GM19395 (cell line): Measurements from ENCODE around the gene C1orf87.

ENCODE experiments used
- ATAC-seq: cut with Tn5 transposase; IDR thresholded peaks from one replicate; pipeline ENCODE4 v1.9.1; 2021; ENCODE audit warnings: mild to moderate bottlenecking, moderate library complexity; ENCODE audit not compliant: unreplicated experiment

C1orf87 gene, protein sequence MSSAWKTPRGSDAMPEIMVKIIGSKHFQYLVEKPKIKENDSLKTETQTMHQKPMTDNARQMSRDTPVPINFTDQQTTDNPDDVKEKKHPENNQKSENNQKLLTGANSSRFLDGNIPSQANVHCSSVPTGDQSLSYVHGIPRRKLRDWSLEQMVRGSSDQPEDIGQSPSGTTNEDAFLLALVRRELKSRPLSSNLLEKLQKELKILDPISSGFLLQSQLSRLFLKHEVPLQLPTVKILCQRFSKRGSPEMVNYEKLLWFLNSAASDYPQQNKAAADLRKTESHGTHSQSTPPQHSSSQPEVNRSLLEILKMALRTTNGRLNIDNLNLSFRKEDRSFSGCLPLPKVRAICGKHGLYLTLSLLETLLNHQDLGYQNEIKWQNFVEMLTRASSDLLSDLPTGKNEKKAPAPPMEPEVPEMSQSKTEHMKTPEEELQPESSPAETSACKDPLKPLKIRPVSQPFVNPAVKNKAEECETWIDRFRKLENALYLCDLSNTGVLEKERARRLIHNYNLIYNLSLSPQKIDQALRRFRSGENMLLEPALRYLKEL

DNA sequence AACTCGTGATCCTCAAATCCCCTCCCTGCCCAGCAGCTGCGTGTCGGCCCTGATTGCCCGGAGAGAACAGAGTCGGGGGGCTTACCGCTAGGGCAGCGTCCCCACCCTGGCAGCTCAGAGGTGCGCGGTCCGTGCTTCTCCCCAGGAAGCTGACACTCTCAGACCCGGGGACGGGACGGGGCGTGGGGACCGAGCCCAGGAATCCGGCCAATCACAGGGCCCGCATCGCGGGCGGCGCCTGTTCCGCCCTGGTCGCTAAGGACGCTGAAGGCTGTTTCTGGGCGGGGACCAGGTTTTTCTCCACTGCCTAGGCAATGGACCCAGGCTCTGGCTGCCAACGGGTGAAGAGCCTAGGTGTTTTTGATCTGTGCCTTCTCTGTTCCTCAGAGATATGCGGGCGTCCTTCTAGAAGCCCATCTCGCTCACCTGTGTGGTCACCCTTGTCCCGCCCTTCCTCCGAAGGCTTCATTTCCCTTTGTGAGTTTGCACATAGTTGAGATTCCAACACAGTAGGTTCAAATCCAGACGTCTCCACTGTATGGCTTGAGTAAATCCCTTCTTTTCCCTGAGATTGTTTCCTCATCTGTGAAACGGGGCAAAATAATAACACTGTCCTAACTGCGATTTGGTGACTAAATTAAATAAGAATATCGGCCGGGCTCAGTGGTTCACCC, at the start of gene C1orf87:
C1orf87 (minus strand) TSS at position 166 of the 674 bp plus-strand sequence. CDS start 1,127 bp downstream, outside the sequence.
- no peak for ATAC-seq

DNA sequence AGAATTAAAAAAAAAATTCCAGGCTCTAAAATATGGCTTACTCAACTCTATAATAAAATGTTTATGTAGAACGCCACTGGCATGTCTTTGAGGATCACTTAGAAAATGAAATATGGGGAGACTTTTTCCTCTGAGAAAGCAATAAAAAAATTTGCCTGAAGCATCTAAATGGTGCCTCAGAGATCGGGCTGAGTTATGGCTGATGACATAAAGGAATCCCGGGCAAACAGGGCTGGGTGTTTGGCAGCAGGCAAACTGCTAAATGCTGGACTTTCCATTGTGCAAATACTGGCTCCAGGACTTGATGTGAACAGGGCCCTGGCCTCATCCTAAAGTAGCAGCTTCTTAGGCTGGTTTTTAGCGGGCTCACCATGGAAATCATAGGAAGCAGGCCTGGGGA, 44.5 kb upstream of the C1orf87 start:
- ATAC-seq: no peak

GRCh38 chr1:60114745-60115318, 41.3 kb upstream of the C1orf87 start:
- no peak for ATAC-seq

DNA sequence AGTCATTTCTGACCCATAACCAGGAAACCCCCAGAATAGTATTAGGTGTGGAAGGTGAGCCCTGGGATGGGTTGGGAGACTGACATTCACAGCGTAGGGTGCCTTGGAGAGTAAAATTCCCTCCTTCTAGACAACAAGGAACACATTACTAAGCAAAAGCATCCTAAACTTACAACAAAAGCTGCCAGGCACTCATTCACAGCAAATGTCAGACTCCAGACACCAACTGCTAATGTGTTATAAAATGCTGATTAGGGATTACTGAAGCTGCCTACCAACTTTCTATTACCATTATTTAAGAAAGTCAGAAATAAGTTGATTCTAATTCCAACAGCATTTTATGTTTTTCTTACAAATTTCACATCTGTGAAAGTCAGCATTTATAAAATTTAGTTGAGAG, 40.0 kb upstream of the C1orf87 start:
- no peak for ATAC-seq

- ATAC-seq: no peak
These were observed 39.5 kb upstream of the C1orf87 start for GRCh38 chr1:60113028-60113427.

DNA sequence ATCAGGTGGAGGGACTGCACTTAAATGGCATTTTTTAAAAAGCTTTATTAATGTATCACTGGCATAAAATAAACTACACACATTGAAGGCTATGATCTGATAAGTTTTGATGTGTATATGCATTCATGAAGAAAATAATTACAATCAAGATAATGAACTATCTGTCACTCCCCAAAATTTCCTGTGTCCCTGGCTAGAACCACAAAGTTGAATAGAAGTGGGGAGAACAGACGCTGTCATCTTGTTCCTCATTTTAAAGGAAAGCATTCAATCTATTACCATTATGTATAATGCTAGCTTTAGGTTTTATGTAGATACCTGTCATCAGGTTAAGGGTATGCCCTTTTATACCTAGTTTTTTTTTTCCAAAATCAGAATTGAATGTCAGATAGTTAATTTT, 38.1 kb upstream of the C1orf87 start:
- no peak for ATAC-seq

DNA sequence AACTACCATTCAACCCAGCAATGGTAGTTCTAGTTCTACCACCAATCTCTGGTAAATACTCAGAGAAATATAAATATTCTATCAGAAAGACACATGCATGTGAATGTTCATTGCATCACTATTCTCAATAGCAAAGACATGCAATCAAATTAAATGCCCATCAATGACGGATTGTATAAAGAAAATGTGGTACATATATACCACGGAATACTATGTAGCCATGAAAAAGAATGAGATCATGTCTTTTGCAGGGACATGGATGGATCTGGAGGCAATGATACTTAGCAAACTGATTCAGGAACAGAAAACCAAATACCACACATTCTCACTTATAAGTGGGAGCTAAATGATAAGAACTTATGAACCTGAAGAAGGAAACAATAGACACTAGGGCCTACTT, 37.5 kb upstream of the C1orf87 start:
- ATAC-seq: no peak

DNA sequence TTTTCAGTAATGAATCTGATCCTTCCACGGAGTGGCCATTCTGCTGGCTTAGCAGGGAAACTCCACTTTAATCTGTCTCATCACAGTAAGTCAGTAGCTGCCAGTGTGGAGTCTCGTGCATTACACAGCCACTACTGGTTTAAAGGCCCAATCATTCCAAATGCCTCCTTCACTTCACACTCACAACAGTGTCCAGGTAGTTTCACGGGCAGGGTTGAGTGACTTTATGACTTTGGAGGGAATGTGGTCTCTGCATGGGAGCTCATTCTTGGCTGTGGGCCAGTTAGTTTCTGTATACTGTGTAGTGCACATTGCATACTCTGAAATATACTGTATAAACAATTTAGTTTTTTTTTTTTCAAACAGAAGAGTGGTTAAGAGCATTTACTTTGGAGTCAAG, 34.6 kb upstream of the C1orf87 start:
- no peak for ATAC-seq

GRCh38 chr1:60103186-60103585, 29.6 kb upstream of the C1orf87 start:
- no peak for ATAC-seq

DNA sequence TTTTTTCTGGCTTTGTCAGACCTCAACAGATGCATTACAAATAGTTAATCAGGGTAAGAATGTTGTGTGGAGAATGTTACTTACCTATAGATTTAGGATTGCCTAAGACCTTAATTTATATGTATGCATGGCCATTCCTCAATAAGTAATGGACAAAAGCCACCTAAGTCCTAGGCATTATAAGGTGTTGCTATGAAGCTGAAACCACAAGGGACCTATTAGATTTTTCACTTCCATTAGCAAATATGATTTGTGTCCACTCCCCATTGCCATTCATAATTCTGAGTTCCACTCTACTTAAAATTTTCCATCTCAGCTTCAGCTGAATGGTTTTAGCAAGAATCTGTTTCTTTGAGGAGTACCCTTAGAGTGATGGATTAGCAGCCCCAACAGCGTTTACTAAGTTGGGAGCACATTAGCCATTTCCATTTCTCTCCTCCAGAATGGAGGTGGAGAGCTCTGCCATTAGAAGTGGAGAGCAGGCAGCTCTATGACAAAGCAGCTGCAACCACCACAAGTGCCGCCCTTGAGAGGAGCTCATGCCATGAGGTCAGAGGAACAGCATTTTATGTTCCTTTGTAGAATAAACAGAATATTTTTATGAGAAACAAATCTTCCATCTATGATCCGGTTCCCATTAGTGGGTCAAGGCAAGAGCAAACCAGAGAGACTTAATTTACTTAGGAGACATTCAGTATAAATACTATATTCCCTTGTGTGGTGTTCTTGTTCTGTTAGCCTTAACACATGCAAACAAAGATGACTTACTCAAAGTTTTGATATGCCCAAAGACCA, 28.9 kb upstream of the C1orf87 start:
- ATAC-seq: no peak

DNA sequence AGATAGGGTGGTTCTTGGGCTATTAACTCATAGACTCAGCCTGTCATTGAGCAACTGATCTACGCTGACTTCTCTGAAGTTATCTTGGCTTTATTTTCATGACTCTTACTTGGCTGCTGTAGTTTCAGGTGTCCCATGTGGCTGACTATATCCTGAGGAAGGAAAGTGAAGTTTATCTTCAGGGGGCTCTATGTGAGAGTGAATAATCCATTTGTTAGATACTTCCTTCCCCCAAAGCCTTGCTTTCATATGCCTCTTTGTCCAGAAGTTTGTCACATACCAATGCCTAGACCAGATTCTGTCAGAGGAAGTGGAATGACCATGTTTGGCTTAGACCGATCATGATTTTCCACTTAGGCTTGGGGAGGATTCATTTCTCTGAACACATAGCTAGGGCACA, 27.9 kb upstream of the C1orf87 start:
- ATAC-seq: no peak

DNA sequence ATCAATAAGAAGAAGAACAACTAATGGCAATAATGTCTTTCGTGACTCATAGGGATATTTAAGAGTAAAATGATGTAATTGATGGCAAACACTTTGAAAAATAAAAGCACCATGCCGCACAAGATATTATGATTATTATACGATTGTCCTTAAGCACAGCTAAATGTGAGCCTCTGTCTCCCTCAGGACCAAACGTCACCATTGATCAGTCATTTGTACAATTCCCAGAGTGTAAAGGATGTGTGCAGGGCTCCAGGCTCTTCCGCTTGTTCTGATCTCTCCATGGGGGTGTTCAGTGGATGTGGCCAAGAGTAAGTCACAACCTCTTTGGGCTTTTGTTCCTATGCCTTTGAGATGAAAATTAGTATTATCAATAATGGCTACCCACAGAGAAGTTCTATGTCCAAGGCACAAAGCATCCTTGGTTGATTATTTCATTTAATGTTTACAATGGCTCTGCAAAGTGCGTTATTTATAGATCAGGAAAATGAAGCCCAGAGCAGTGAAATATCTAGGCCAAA, 17.7 kb upstream of the C1orf87 start:
- no peak for ATAC-seq

DNA sequence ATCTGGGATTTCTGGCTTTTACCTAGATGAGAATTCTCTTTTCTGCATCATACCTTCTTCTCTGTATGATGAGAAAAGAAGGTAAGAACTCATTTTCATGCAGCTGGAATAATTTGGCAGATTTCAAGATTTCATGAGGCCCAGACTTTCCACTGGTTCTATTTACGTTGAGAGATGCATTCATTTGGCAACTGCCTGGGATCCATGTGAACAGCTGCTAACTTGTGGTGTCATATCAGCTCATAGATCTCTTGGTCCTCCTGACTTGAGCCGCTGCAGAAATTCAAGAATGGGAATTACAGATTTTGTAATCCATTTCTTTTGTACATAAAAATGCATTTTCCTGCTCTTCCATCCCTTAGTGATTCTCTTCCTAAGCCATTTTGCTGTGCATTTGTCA, 17.1 kb upstream of the C1orf87 start:
- no peak for ATAC-seq

- no peak for ATAC-seq
These were observed 15.1 kb upstream of the C1orf87 start for GRCh38 chr1:60088620-60089155.

DNA sequence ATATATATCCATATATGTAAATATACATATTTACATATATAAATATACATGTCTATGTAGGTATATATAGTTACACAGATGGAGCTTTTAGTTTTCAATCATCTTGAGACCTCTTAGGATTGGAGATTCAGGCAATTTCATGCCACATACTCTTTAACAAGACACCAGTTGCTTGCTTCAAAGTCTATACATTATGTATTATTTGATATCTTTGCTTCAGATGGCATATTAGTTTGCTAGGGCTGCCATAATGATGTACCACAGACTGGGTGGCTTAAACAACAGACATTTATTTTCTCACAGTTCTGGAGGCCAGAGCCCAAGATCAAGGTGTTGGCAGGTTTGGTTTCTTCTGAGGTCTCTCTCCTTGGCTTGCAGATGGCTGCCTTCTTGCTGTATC, 14.1 kb upstream of the C1orf87 start:
- ATAC-seq: no peak

GRCh38 chr1:60078182-60078581, 4.6 kb upstream of the C1orf87 start:
- ATAC-seq: no peak

GRCh38 chr1:60071296-60071695, 2.3 kb downstream of the C1orf87 start:
- no peak for ATAC-seq

GRCh38 chr1:60069691-60070090, 3.9 kb downstream of the C1orf87 start:
- ATAC-seq: no peak

DNA sequence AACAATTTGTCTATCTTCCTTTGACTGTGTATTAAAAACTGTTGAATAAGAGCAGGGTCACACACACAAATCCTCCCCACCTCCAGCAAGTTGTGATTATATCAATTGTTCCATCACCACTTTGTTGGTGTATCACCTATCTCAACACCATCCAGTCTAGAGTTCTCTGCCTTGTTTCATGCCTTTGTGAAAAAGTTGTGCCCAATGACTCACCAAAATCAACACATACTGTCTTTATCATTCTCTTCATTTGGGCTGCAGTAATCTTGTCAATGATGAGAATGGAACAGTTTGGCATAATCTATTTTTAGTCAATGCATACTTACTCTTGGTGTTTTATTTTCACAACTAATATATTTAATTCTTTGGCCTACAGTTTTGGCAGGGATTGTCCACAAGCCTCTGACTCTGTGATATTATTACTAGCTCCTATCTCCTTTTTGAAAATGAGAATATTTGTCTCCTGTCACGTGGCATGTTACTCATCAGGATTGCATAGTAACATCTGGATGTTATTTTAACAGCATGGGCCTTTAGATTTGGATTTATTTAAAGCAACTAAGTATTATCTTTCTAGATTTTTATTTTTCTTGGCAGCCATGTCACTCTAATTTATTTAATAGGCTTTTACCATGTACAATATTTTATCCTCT, 5.1 kb downstream of the C1orf87 start:
- no peak for ATAC-seq

DNA sequence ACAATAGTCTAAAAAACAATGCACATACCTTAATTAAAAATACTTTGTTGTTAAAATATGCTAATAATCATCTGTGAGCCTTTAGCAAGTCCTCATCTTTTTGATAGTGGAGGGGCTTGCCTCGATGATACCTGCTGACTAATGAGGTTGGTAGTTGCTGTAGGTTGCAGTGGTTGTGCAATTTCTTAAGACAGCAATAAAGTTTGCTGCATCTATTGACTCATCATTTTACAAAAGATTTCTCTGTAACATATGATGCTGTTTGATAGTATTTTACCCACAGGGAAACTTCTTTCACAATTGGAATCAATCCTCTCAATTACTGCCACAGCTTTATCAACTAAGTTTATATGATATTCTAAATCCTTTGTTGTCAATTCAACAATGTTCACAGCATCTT, 7.6 kb downstream of the C1orf87 start:
- no peak for ATAC-seq
